OCI-LY7 (cell line): ENCODE measurements around the gene CHN1. TPM values are rescaled to one million over a fixed set of nuclear protein-coding genes. Genes with fewer than 3 reads are reported as not detected.

ENCODE experiments used
- BruUV-seq: library from RNA; stranded (reverse); fragments of 400-500 nt; replicated peaks from 2 replicates; lab custom pipeline; 2021; lab: Mats Ljungman, UMichigan
- CTCF ChIA-PET: fragments of 300-600 bp; sonication (Branson Sonifier 250); formaldehyde crosslinking; loops from one replicate; lab custom pipeline; 2022; ENCODE audit warnings: antibody characterized with exemption; ENCODE audit not compliant: unreplicated experiment; lab: Charles Lee
- POLR2A ChIA-PET: fragments of 300-600 bp; sonication (Branson Sonifier 250); formaldehyde crosslinking; loops from one replicate; lab custom pipeline; 2022; ENCODE audit warnings: antibody characterized with exemption; lab: Charles Lee
- DNase-seq: peaks from one replicate; pipeline ENCODE4 v3.0.0-alpha.2; 2015; ENCODE audit warnings: low spot score
- H2AFZ ChIP-seq: fragments of 200-600 bp; sonication (generic), shearing (Covaris generic); 2 replicates; pipeline ENCODE4 v1.6.1; 2014; ENCODE audit warnings: mild to moderate bottlenecking, antibody characterized with exemption, low read length, moderate library complexity
- H3K27ac ChIP-seq: fragments of 200-600 bp; sonication (generic); 2 replicates; pipeline ENCODE4 v1.5.1; 2014; ENCODE audit warnings: mixed run types, low read depth, mild to moderate bottlenecking, moderate library complexity, low read length, inconsistent platforms; ENCODE audit not compliant: poor library complexity, severe bottlenecking
- H3K36me3 ChIP-seq: fragments of 200-600 bp; sonication (generic); 2 replicates; pipeline ENCODE4 v1.6.1; 2014; ENCODE audit warnings: mild to moderate bottlenecking, antibody characterized with exemption, low read length, moderate library complexity, mixed read lengths; ENCODE audit not compliant: insufficient read depth
- H3K4me1 ChIP-seq: fragments of 200-600 bp; sonication (generic); 2 replicates; pipeline ENCODE4 v1.5.1; 2014; ENCODE audit warnings: mild to moderate bottlenecking, low read length; ENCODE audit not compliant: insufficient read depth, poor library complexity, severe bottlenecking
- H3K4me2 ChIP-seq: fragments of 200-600 bp; sonication (generic); 2 replicates; pipeline ENCODE4 v1.6.1; 2014; ENCODE audit warnings: mild to moderate bottlenecking, low read length
- H3K4me3 ChIP-seq: fragments of 200-600 bp; sonication (generic); 2 replicates; pipeline ENCODE4 v1.5.1; 2014; ENCODE audit warnings: mild to moderate bottlenecking, low read depth, low read length; ENCODE audit not compliant: poor library complexity, severe bottlenecking
- H3K79me2 ChIP-seq: fragments of 200-600 bp; sonication (generic); 2 replicates; pipeline ENCODE4 v1.6.1; 2016; ENCODE audit warnings: low read depth, mild to moderate bottlenecking, low read length, moderate library complexity, mixed read lengths; ENCODE audit not compliant: insufficient read depth
- H3K9me2 ChIP-seq: fragments of 200-600 bp; sonication (generic); 2 replicates; pipeline ENCODE4 v1.6.1; 2016; ENCODE audit warnings: mild to moderate bottlenecking, low read length, mixed read lengths; ENCODE audit not compliant: insufficient read depth
- H3K9me3 ChIP-seq: fragments of 200-600 bp; sonication (generic); 2 replicates; pipeline ENCODE4 v1.6.1; 2014; ENCODE audit warnings: mild to moderate bottlenecking, mixed run types, low read length, mixed read lengths
- H4K20me1 ChIP-seq: fragments of 200-600 bp; sonication (generic); 2 replicates; pipeline ENCODE4 v1.6.1; 2014; ENCODE audit warnings: mild to moderate bottlenecking, antibody characterized with exemption, low read length, moderate library complexity, mixed read lengths; ENCODE audit not compliant: insufficient read depth
- EZH2phosphoT487 ChIP-seq: fragments of 200-600 bp; sonication (generic); IDR thresholded peaks from 2 replicates; pipeline ENCODE4 v1.6.1; 2018; ENCODE audit warnings: low read depth, borderline replicate concordance, mild to moderate bottlenecking, mixed run types, antibody characterized with exemption, low read length, moderate library complexity, mixed read lengths
- intact Hi-C: fragments of 100-400 bp; cut with micrococcal nuclease; formaldehyde crosslinking; loops from one replicate; pipeline ENCODE4 v1.10.0; 2022; ENCODE audit not compliant: unreplicated experiment
- total RNA-seq, 2 experiments: library from RNA; depleted of rRNA in 1 of 2; stranded (reverse); fragments of >200 nt in 1 of 2; shearing (Covaris generic) in 1 of 2; gene quantifications; 2 replicates each; pipeline ENCODE4 v1.2.3, GENCODE V29; 2014 to 2022
- TF ChIP-seq, protein P1 (sequence below): fragments of 200-600 bp; sonication (generic); conservative IDR thresholded peaks from 2 replicates; pipeline ENCODE4 v1.5.1; 2014; ENCODE audit warnings: mild to moderate bottlenecking, antibody characterized with exemption, low read length, moderate library complexity, mixed read lengths

The CHN1 gene
- total RNA-seq, 2 experiments from 2014 or later = 0.44 TPM; not detected in 1

GRCh38 chr2:174787487-174788205 is 217.5 kb downstream of the CHN1 start:
- Histone ChIP-seq H3K9me3 (no peaks in the 10 kb centered on the region), H3K79me2 (no peaks in the 10 kb centered on the region), H3K4me1 (no peaks in the 10 kb centered on the region), H3K27ac (no peak overlapping the region), H4K20me1 (no peaks in the 10 kb centered on the region), H2AFZ (0 out of 2 replicates have a peak overlapping the region, but pooled peaks have one; percentile 28), H3K36me3 (no peaks in the 10 kb centered on the region), H3K4me3 (no peak overlapping the region), H3K9me2 (no peaks in the 10 kb centered on the region), H3K4me2 (no peak overlapping the region)
- BruUV-seq = no TSS peak
- DNase-seq = no peak
- ChIA-PET POLR2A (no interaction called here), CTCF (no interaction called here)
- intact Hi-C loops = no loop called here
- TF ChIP-seq, protein P1, sequence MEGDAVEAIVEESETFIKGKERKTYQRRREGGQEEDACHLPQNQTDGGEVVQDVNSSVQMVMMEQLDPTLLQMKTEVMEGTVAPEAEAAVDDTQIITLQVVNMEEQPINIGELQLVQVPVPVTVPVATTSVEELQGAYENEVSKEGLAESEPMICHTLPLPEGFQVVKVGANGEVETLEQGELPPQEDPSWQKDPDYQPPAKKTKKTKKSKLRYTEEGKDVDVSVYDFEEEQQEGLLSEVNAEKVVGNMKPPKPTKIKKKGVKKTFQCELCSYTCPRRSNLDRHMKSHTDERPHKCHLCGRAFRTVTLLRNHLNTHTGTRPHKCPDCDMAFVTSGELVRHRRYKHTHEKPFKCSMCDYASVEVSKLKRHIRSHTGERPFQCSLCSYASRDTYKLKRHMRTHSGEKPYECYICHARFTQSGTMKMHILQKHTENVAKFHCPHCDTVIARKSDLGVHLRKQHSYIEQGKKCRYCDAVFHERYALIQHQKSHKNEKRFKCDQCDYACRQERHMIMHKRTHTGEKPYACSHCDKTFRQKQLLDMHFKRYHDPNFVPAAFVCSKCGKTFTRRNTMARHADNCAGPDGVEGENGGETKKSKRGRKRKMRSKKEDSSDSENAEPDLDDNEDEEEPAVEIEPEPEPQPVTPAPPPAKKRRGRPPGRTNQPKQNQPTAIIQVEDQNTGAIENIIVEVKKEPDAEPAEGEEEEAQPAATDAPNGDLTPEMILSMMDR = no peak
- TF ChIP-seq EZH2phosphoT487 = no peak

DNA sequence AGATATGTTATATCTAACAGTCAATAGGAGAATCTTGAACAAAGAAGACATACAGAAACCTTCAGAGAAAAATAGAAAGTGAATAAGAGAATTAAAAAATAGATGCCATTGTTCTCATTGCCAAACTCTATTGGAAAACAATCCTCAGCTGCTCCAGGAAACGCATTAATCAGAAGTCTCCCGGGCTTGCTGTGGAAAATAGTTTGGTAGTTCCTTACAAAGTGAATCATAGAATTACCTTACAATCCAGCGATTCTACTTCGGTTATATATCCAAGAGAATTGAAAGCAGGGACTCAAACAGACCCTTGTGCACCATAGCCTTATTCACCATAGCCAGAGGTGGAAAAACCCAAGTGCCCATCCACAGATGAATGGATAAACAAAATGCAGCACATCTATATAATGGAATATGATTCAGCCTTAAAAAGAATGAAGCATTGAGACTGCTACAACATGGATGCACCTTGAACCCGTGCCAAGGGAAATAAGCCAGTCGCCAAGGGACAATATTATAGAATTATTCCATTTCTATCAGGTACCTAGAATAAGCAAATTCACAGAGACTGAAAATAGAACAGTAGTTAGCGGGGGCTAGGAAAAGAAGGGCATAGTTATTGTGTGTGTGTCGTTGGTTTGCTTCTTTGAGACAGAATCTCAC is 219.0 kb downstream of the CHN1 start:
- no TSS peak for BruUV-seq
- no peaks in the 10 kb centered on the region for H3K9me3 ChIP-seq
- H4K20me1 ChIP-seq = no peaks in the 10 kb centered on the region
- no peak overlapping the region for H2AFZ ChIP-seq
- no peak for TF ChIP-seq EZH2phosphoT487
- TF ChIP-seq, protein P1 = no peak
- ChIA-PET POLR2A (no interaction called here), CTCF (no interaction called here)
- no peak overlapping the region for H3K4me3 ChIP-seq
- no peaks in the 10 kb centered on the region for H3K36me3 ChIP-seq
- H3K9me2 ChIP-seq = no peaks in the 10 kb centered on the region
- no peaks in the 10 kb centered on the region for H3K79me2 ChIP-seq
- no peak overlapping the region for H3K4me2 ChIP-seq
- DNase-seq = no peak
- intact Hi-C loops = no loop called here
- H3K27ac ChIP-seq = no peak overlapping the region
- H3K4me1 ChIP-seq = no peaks in the 10 kb centered on the region

- no peak overlapping the region for H3K4me3 ChIP-seq
- H3K4me1 ChIP-seq = no peaks in the 10 kb centered on the region
- no peaks in the 10 kb centered on the region for H3K9me2 ChIP-seq
- intact Hi-C loops = no loop called here
- TF ChIP-seq, protein P1 = no peak
- no peak for TF ChIP-seq EZH2phosphoT487
- no peak overlapping the region for H3K4me2 ChIP-seq
- H3K79me2 ChIP-seq = no peaks in the 10 kb centered on the region
- no TSS peak for BruUV-seq
- H3K27ac ChIP-seq = no peak overlapping the region
- POLR2A ChIA-PET = no interaction called here
- no peaks in the 10 kb centered on the region for H3K36me3 ChIP-seq
- DNase-seq = no peak
- H3K9me3 ChIP-seq = no peaks in the 10 kb centered on the region
- H4K20me1 ChIP-seq = no peaks in the 10 kb centered on the region
- CTCF ChIA-PET = no interaction called here
- no peak overlapping the region for H2AFZ ChIP-seq
Observed at GRCh38 chr2:174785481-174785880, 219.7 kb downstream of the CHN1 start.
